B cell (primary cell): ENCODE results near the gene DIP2B.

Experiments
- EZH2 ChIP-seq: IDR thresholded peaks from 2 replicates; pipeline ENCODE4 v1.6.1; 2012; ENCODE audit warnings: borderline replicate concordance, low read depth, mild to moderate bottlenecking, moderate library complexity, low read length; ENCODE audit not compliant: insufficient read depth, poor library complexity, severe bottlenecking
- TF ChIP-seq, protein P1 (sequence below): fragments of 200-600 bp; IDR thresholded peaks from one replicate; pipeline ENCODE4 v1.8.0; 2022; ENCODE audit warnings: antibody characterized with exemption, mild to moderate bottlenecking

DNA sequence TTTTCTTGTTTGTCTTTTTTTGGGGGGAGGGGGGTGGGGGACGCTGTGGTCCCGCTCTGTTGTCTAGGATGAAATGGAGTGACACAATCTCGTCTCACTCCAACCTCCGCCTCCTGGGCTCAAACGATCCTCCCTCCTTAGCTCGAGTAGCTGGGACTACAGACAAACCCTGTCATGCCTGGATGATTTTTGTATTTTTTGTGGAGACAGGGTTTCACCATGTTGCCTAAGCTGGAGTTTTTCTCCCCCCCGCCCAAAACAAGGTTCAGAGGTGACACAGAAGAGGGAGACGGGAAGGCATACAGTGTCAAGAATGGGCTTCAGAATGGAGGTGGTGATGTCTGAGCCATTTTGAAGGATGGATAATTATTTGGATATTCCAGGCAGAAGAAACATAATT lies 142.2 kb downstream of the DIP2B start:
- TF ChIP-seq EZH2: no peak
- TF ChIP-seq, protein P1, sequence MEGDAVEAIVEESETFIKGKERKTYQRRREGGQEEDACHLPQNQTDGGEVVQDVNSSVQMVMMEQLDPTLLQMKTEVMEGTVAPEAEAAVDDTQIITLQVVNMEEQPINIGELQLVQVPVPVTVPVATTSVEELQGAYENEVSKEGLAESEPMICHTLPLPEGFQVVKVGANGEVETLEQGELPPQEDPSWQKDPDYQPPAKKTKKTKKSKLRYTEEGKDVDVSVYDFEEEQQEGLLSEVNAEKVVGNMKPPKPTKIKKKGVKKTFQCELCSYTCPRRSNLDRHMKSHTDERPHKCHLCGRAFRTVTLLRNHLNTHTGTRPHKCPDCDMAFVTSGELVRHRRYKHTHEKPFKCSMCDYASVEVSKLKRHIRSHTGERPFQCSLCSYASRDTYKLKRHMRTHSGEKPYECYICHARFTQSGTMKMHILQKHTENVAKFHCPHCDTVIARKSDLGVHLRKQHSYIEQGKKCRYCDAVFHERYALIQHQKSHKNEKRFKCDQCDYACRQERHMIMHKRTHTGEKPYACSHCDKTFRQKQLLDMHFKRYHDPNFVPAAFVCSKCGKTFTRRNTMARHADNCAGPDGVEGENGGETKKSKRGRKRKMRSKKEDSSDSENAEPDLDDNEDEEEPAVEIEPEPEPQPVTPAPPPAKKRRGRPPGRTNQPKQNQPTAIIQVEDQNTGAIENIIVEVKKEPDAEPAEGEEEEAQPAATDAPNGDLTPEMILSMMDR: no peak
